Fibroblast of lung (primary cell): ENCODE results near the gene KRTAP4-3. TPM values are rescaled to one million over a fixed set of nuclear protein-coding genes. Genes with fewer than 3 reads are reported as not detected.

Experiments used
- DNase-seq, 2 donors: peaks; one replicate each; pipeline versions ENCODE4 v3.0.0 to v3.0.0-alpha.2; 2010; ENCODE audit warnings: low read depth in 2 of 2
- H2AFZ ChIP-seq: 2 replicates; pipeline ENCODE4 v1.5.1; 2012; ENCODE audit warnings: low read length, control low read depth, inconsistent platforms
- H3K27ac ChIP-seq: 2 replicates; pipeline ENCODE4 v1.5.1; 2011; ENCODE audit warnings: low read length, control low read depth; ENCODE audit not compliant: insufficient read depth
- H3K27me3 ChIP-seq: 2 replicates; pipeline ENCODE4 v1.5.1; 2011; ENCODE audit warnings: mild to moderate bottlenecking, low read length; ENCODE audit not compliant: control insufficient read depth, insufficient read depth
- H3K36me3 ChIP-seq: 2 replicates; pipeline ENCODE4 v1.5.1; 2011; ENCODE audit warnings: low read length; ENCODE audit not compliant: control insufficient read depth, insufficient read depth
- H3K4me1 ChIP-seq: 2 replicates; pipeline ENCODE4 v1.5.1; 2011; ENCODE audit warnings: low read length; ENCODE audit not compliant: control insufficient read depth, insufficient read depth; ENCODE audit errors: extremely low read depth
- H3K4me2 ChIP-seq: 2 replicates; pipeline ENCODE4 v1.5.1; 2011; ENCODE audit warnings: low read length, control low read depth; ENCODE audit not compliant: insufficient read depth; ENCODE audit errors: extremely low read depth
- H3K4me3 ChIP-seq, 4 experiments: fragments of 200-600 bp in 1 of 4; sonication (generic) in 1 of 4; replicated peaks in 1 of 4; 2 replicates each; pipeline ENCODE4 v1.5.1; 2011 to 2016; ENCODE audit warnings: low read length in 4 of 4, low read depth in 3 of 4, mild to moderate bottlenecking in 3 of 4, control low read depth in 2 of 4, inconsistent platforms in 1 of 4, mixed read lengths in 1 of 4; ENCODE audit not compliant: insufficient read depth in 1 of 4; ENCODE audit errors: control extremely low read depth in 1 of 4
- H3K79me2 ChIP-seq: 2 replicates; pipeline ENCODE4 v1.5.1; 2012; ENCODE audit warnings: mild to moderate bottlenecking, low read length, inconsistent platforms; ENCODE audit not compliant: control insufficient read depth, insufficient read depth
- H3K9ac ChIP-seq: 2 replicates; pipeline ENCODE4 v1.5.1; 2011; ENCODE audit warnings: mild to moderate bottlenecking, low read length, control low read depth; ENCODE audit not compliant: insufficient read depth
- H3K9me3 ChIP-seq: 2 replicates; pipeline ENCODE4 v1.5.1; 2012; ENCODE audit warnings: low read depth, low read length; ENCODE audit not compliant: control insufficient read depth, insufficient read depth
- H4K20me1 ChIP-seq: 2 replicates; pipeline ENCODE4 v1.5.1; 2011; ENCODE audit warnings: low read length; ENCODE audit not compliant: control insufficient read depth, insufficient read depth; ENCODE audit errors: extremely low read depth
- EZH2 ChIP-seq: IDR thresholded peaks from 2 replicates; pipeline ENCODE4 v1.5.1; 2012; ENCODE audit warnings: low read length, control low read depth, mild to moderate bottlenecking; ENCODE audit errors: missing control alignments
- polyA minus RNA-seq: library from RNA; depleted of rRNA, polyadenylated mRNA; stranded (reverse); fragments of >200 nt; gene quantifications from 2 replicates; pipeline ENCODE4 v1.2.3, GENCODE V29; 2011; ENCODE audit warnings: low replicate concordance
- polyA plus RNA-seq, 2 donors: library from polyadenylated mRNA; depleted of rRNA in 1 of 2; stranded (reverse) in 1 of 2; unstranded in 1 of 2; fragments of >200 nt; gene quantifications; 2 replicates each; pipeline ENCODE4 v1.2.1, GENCODE V29; 2011 to 2012; ENCODE audit warnings: missing spikeins in 1 of 2
- total RNA-seq: library from RNA; depleted of rRNA; stranded (reverse); fragments of >200 nt; gene quantifications from 2 replicates; pipeline ENCODE4 v1.2.1, GENCODE V29; 2014
- TF ChIP-seq, protein P1 (sequence below), 2 donors: IDR thresholded peaks in 1 of 2; conservative IDR thresholded peaks in 1 of 2; 1 replicate in 1 of 2; 2 replicates in 1 of 2; pipeline ENCODE4 v1.5.1; 2011 to 2012; ENCODE audit warnings: low read length in 2 of 2, control low read depth in 1 of 2, inconsistent platforms in 1 of 2, low read depth in 1 of 2, mild to moderate bottlenecking in 1 of 2

KRTAP4-3 gene
- total RNA-seq: not detected in 2 replicates
- polyA plus RNA-seq: not detected in 2 replicates
- polyA plus RNA-seq (2012): not detected in 2 replicates
- not detected in 2 replicates for polyA minus RNA-seq

DNA sequence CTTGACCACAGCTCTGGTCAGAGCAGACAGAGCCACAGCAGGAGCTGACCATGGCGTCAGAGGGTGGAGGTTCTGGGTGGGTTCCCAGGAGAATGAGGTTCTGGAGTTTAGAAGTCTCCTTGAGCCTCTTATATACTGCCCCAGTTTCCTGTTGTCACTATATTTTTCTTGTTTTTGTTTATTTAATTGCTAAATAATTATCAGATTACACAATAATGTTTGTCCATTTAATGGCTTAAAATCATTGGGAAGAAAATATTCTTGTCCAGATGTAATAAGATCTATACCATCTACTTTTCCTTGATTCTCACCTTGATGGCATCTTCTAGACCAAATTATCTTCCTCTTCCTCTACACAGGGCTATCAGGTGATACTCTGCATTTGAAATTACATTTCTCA, at the start of gene KRTAP4-3:
Gene KRTAP4-3, minus strand, starts transcription at position 101 of the 400 bp plus-strand sequence. Its CDS starts 49 bp downstream, at position 52.
- H3K9ac ChIP-seq: no peak within 1 kb of the TSS
- H3K4me1 ChIP-seq: no peaks in the 10 kb centered on the region
- no peak within 1 kb of the TSS for H3K4me3 ChIP-seq
- no peaks in the 10 kb centered on the region for H3K9me3 ChIP-seq
- H3K79me2 ChIP-seq: no peaks in the 10 kb centered on the region
- TF ChIP-seq, protein P1, sequence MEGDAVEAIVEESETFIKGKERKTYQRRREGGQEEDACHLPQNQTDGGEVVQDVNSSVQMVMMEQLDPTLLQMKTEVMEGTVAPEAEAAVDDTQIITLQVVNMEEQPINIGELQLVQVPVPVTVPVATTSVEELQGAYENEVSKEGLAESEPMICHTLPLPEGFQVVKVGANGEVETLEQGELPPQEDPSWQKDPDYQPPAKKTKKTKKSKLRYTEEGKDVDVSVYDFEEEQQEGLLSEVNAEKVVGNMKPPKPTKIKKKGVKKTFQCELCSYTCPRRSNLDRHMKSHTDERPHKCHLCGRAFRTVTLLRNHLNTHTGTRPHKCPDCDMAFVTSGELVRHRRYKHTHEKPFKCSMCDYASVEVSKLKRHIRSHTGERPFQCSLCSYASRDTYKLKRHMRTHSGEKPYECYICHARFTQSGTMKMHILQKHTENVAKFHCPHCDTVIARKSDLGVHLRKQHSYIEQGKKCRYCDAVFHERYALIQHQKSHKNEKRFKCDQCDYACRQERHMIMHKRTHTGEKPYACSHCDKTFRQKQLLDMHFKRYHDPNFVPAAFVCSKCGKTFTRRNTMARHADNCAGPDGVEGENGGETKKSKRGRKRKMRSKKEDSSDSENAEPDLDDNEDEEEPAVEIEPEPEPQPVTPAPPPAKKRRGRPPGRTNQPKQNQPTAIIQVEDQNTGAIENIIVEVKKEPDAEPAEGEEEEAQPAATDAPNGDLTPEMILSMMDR (conservative IDR thresholded peaks at IDR 0.05 in 1 of 2, IDR thresholded peaks at IDR 0.05 in 1 of 2; ENCODE audit: low read depth in 1 of 2, low read length in 2 of 2): no peak
- no peak for TF ChIP-seq EZH2
- H2AFZ ChIP-seq: no peak within 1 kb of the TSS
- no peaks in the 10 kb centered on the region for H3K27me3 ChIP-seq
- no peaks in the 10 kb centered on the region for H4K20me1 ChIP-seq
- no peak within 1 kb of the TSS for H3K4me2 ChIP-seq
- H3K27ac ChIP-seq: no peak within 1 kb of the TSS
- no peaks in the 10 kb centered on the region for H3K36me3 ChIP-seq
- DNase-seq: no peak

DNA sequence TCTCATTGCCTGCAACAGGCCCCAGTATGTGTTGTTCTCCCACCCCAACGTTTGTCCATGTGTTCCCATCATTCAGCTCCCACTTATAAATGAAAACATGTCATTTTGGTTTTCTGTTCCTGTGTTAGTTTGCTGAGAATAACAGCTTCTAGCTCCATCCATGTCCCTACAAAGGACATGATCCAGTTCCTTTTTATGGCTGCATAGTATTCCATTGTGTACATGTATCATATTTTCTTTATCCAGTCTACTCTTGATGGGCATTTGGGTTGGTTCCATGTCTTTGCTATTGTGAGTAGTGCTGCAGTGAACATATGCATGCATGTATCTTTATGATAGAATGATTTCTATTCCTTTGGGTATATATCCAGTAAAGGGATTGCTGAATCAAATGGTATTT, 47.7 kb upstream of the KRTAP4-3 start:
- no peak overlapping the region for H3K4me2 ChIP-seq
- H3K27ac ChIP-seq: no peak overlapping the region
- DNase-seq: no peak
- no peak overlapping the region for H3K9ac ChIP-seq
- TF ChIP-seq EZH2: no peak
- TF ChIP-seq, protein P1 (conservative IDR thresholded peaks at IDR 0.05 in 1 of 2, IDR thresholded peaks at IDR 0.05 in 1 of 2; ENCODE audit: low read depth in 1 of 2, low read length in 2 of 2): no peak
- H3K27me3 ChIP-seq: no peaks in the 10 kb centered on the region
- H3K4me3 ChIP-seq: no peak overlapping the region
- no peak overlapping the region for H2AFZ ChIP-seq
- no peaks in the 10 kb centered on the region for H3K79me2 ChIP-seq
- no peaks in the 10 kb centered on the region for H4K20me1 ChIP-seq
- no peaks in the 10 kb centered on the region for H3K4me1 ChIP-seq
- H3K36me3 ChIP-seq: no peaks in the 10 kb centered on the region
- no peaks in the 10 kb centered on the region for H3K9me3 ChIP-seq

DNA sequence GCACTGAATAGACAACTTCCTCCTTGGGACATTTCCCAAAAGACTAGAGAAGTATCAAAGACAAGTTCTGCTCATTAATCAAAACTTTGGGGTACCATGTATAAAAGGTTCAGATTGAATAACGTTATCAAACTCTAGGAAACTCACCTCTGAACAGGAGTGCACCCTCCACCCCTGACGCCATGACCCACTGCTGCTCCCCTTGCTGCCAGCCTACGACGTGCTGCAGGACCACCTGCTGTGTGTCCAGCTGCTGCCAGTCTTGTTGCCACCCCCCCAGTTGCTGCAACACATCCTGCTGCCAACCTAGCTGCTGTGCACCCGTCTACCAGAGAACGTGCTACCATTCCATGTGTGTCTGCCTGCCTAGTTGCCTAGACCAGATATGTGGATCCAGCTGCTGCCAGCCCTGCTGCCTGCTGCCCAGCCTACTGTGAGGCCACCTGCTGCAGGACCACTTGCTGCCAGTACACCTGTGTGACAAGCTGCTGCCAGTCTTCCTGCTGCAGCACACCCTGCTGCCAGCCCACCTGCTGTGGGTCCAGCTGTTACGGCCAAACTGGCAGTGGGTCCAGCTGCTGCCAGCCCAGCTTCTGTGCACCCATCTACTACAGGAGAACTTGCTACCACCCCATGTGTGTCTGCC, 44.6 kb upstream of the KRTAP4-3 start:
- H3K4me3 ChIP-seq: no peak overlapping the region
- no peaks in the 10 kb centered on the region for H3K79me2 ChIP-seq
- H3K36me3 ChIP-seq: no peaks in the 10 kb centered on the region
- no peak for DNase-seq
- H3K9me3 ChIP-seq: no peaks in the 10 kb centered on the region
- H3K27me3 ChIP-seq: no peaks in the 10 kb centered on the region
- H4K20me1 ChIP-seq: no peaks in the 10 kb centered on the region
- H3K9ac ChIP-seq: no peak overlapping the region
- no peak overlapping the region for H3K27ac ChIP-seq
- no peak overlapping the region for H3K4me2 ChIP-seq
- TF ChIP-seq, protein P1 (conservative IDR thresholded peaks at IDR 0.05 in 1 of 2, IDR thresholded peaks at IDR 0.05 in 1 of 2; ENCODE audit: low read depth in 1 of 2, low read length in 2 of 2): no peak
- no peak for TF ChIP-seq EZH2
- H3K4me1 ChIP-seq: no peaks in the 10 kb centered on the region
- no peak overlapping the region for H2AFZ ChIP-seq
